Testis (tissue), 2 donors: ENCODE measurements around the gene NUP188.

Experiments used
- POLR2A ChIP-seq: fragments of 450-650 bp; IDR thresholded peaks from one replicate; pipeline ENCODE4 v1.6.1; 2017; ENCODE audit warnings: antibody characterized with exemption, mild to moderate bottlenecking, moderate library complexity
- TF ChIP-seq, protein P1 (sequence below), 3 experiments: fragments of 450-650 bp in 2 of 3; fragments of 200-600 bp in 1 of 3; sonication (generic) in 1 of 3; IDR thresholded peaks; one replicate each; pipeline ENCODE4 v1.5.1; 2016 to 2019; ENCODE audit warnings: antibody characterized with exemption in 3 of 3, mild to moderate bottlenecking in 2 of 3, moderate library complexity in 1 of 3

DNA sequence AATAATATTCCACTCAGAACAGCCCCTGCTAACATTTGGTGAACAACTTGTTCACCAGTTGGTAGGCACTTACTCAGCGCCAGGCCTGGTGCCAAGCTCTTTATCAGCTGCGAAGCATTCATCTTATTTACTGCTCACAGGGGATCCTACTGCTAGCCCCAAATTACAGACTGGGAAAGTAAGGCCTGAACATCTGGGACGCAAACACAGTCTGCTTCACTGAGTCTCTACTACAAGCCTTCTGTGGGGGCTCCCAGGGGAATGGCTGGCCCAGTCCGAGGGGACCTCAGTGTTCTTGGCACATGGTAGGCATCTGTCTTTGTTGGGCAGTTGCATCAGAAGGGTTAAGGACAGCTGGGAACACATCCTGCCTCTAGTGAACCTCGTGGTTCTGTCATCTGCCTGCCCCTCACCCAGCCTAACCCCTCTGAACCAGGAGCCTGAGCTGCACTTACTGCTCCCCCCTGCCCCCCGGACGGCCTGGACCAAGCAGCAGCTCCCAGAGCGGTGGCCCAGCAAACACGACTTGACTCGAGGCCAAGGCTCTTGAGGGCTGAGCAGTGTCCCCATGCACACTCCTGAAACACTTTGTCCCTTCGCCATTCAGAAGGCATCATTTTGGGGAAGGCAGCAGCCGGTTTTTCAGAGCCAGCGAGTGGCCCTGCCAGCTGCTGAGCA lies 27.0 kb upstream of the NUP188 start, which contains the start of gene PHYHD1:
- TF ChIP-seq, protein P1, sequence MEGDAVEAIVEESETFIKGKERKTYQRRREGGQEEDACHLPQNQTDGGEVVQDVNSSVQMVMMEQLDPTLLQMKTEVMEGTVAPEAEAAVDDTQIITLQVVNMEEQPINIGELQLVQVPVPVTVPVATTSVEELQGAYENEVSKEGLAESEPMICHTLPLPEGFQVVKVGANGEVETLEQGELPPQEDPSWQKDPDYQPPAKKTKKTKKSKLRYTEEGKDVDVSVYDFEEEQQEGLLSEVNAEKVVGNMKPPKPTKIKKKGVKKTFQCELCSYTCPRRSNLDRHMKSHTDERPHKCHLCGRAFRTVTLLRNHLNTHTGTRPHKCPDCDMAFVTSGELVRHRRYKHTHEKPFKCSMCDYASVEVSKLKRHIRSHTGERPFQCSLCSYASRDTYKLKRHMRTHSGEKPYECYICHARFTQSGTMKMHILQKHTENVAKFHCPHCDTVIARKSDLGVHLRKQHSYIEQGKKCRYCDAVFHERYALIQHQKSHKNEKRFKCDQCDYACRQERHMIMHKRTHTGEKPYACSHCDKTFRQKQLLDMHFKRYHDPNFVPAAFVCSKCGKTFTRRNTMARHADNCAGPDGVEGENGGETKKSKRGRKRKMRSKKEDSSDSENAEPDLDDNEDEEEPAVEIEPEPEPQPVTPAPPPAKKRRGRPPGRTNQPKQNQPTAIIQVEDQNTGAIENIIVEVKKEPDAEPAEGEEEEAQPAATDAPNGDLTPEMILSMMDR (IDR thresholded peaks at IDR 0.05): no peak
- TF ChIP-seq POLR2A: no peak
